Measurements from ENCODE around the gene SENP5.
"Not testable (repeated sequence)": the region's sequence is repeated elsewhere in the genome, so short reads cannot be mapped to it uniquely, and the experiment has no call there.

SENP5 gene

DNA sequence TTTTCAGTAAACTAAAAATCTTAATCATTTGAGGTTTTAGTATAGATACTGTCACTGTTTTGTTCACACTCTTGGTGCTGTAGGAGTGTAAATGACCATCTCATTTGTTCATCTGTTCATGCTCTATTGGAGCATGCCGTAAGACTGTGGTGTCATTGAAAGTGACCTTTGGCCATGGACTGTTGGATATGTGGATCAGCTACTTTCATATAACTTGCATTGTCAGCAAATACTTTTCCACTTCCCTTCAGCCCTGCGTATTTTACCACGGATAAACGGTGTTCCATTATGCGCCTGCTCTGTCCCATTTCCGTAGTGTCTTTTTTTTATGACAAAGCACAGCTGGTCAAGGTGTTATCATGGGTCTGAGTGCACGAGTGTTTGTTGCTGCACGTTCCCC is 32.6 kb upstream of the SENP5 start:
- no peak for ATAC-seq (ENCODE audit: insufficient read depth, low read depth)
- Histone ChIP-seq H2AFZ (ENCODE audit: low read depth, low read length) (no peak overlapping the region), H3K4me3 (ENCODE audit: low read depth in 1 of 2, low read length in 2 of 2) (no peak overlapping the region), H3K4me1 (ENCODE audit: insufficient read depth, low read length) (no peaks in the 10 kb centered on the region), H4K20me1 (ENCODE audit: insufficient read depth, low read length) (no peaks in the 10 kb centered on the region), H3K4me2 (ENCODE audit: insufficient read depth, low read length) (no peak overlapping the region), H3K79me2 (ENCODE audit: insufficient read depth, low read length) (no peaks in the 10 kb centered on the region), H3K27me3 (ENCODE audit: insufficient read depth, low read length, poor library complexity) (no peaks in the 10 kb centered on the region), H3K27ac (ENCODE audit: low read length) (no peak overlapping the region), H3K9ac (ENCODE audit: low read depth, low read length) (no peak overlapping the region), H3K9me3 (ENCODE audit: insufficient read depth, low read length, severe bottlenecking) (no peaks in the 10 kb centered on the region), H3K36me3 (ENCODE audit: insufficient read depth, low read length) (peaks cover 16% of the 10 kb centered on the region; the same call in 1 of the 2 replicates)
- DNase-seq, result no peak
- no peak for TF ChIP-seq EZH2 (IDR thresholded peaks at IDR 0.05; ENCODE audit: borderline replicate concordance, low read depth, low read length, severe bottlenecking)
- TF ChIP-seq, protein P1, sequence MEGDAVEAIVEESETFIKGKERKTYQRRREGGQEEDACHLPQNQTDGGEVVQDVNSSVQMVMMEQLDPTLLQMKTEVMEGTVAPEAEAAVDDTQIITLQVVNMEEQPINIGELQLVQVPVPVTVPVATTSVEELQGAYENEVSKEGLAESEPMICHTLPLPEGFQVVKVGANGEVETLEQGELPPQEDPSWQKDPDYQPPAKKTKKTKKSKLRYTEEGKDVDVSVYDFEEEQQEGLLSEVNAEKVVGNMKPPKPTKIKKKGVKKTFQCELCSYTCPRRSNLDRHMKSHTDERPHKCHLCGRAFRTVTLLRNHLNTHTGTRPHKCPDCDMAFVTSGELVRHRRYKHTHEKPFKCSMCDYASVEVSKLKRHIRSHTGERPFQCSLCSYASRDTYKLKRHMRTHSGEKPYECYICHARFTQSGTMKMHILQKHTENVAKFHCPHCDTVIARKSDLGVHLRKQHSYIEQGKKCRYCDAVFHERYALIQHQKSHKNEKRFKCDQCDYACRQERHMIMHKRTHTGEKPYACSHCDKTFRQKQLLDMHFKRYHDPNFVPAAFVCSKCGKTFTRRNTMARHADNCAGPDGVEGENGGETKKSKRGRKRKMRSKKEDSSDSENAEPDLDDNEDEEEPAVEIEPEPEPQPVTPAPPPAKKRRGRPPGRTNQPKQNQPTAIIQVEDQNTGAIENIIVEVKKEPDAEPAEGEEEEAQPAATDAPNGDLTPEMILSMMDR (IDR thresholded peaks at IDR 0.05; ENCODE audit: borderline replicate concordance, extremely low read depth, low read length, poor library complexity, severe bottlenecking), result no peak

DNA sequence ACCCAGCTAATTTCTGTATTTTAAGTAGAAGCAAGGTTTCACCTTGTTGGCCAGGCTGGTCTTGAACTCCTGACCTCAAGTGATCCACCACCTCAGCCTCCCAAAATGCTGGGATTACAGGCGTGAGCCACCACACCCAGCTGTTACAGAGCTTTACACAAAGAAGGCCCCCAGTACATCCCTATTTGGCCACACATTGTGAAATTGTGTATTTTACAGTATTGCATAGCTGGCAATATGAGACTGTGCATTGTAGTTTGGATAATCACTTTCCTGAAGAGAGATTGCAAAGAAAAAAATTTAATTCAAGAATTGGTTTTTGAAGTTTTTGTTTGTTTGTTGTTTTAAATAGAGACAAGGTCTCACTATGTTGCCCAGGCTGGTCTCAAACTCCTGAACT is 31.1 kb upstream of the SENP5 start:
- not testable (repeated sequence) for H3K4me2 ChIP-seq (ENCODE audit: insufficient read depth, low read length); DNase-seq; ATAC-seq (ENCODE audit: insufficient read depth, low read depth); H3K27me3 ChIP-seq (ENCODE audit: insufficient read depth, low read length, poor library complexity); H4K20me1 ChIP-seq (ENCODE audit: insufficient read depth, low read length); H3K4me3 ChIP-seq (ENCODE audit: low read depth in 1 of 2, low read length in 2 of 2); H2AFZ ChIP-seq (ENCODE audit: low read depth, low read length); H3K9ac ChIP-seq (ENCODE audit: low read depth, low read length); H3K36me3 ChIP-seq (ENCODE audit: insufficient read depth, low read length); H3K79me2 ChIP-seq (ENCODE audit: insufficient read depth, low read length); H3K4me1 ChIP-seq (ENCODE audit: insufficient read depth, low read length); H3K9me3 ChIP-seq (ENCODE audit: insufficient read depth, low read length, severe bottlenecking); H3K27ac ChIP-seq (ENCODE audit: low read length)

DNA sequence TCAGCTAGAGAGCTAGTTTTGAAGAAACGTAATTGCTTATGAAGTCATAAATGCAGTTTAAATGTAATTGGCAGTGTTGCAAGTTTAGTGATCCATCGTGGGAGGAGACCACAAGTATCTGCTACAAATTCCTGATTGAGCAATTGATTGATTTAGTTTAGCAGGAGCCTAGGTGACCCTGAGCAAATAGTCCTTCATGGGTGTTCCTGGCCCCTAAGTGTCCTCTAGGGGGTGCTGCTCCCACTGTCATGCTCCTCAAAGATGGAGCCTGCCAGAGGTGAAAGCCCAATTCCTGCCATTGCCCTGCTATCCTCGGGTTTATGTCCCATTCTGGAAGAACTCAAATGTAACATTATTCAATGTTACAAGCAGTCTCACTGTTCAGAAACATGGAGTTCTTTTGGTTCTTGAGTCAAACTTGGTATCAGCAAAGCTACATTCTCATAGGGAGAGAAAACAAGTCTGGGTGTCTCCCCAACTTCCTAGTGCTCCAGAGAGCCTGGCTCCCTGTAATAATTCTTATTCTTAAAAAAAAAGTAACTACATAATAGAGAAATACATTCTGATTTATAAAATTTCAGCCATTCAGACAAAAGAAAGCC is 29.8 kb upstream of the SENP5 start:
- H3K36me3 ChIP-seq (ENCODE audit: insufficient read depth, low read length), result no peaks in the 10 kb centered on the region
- no peaks in the 10 kb centered on the region for H4K20me1 ChIP-seq (ENCODE audit: insufficient read depth, low read length)
- no peaks in the 10 kb centered on the region for H3K27me3 ChIP-seq (ENCODE audit: insufficient read depth, low read length, poor library complexity)
- TF ChIP-seq, protein P1 (IDR thresholded peaks at IDR 0.05; ENCODE audit: borderline replicate concordance, extremely low read depth, low read length, poor library complexity, severe bottlenecking), result peak; percentile 86
- no peak for TF ChIP-seq EZH2 (IDR thresholded peaks at IDR 0.05; ENCODE audit: borderline replicate concordance, low read depth, low read length, severe bottlenecking)
- no peak overlapping the region for H3K4me2 ChIP-seq (ENCODE audit: insufficient read depth, low read length)
- peak; percentile 64 for DNase-seq
- H3K9ac ChIP-seq (ENCODE audit: low read depth, low read length), result no peak overlapping the region
- no peaks in the 10 kb centered on the region for H3K4me1 ChIP-seq (ENCODE audit: insufficient read depth, low read length)
- H3K4me3 ChIP-seq (ENCODE audit: low read depth in 1 of 2, low read length in 2 of 2), result no peak overlapping the region
- ATAC-seq (ENCODE audit: insufficient read depth, low read depth), result peak; percentile 80
- H2AFZ ChIP-seq (ENCODE audit: low read depth, low read length), result 0 out of 2 replicates have a peak overlapping the region, but pooled peaks have one; percentile 9
- no peaks in the 10 kb centered on the region for H3K79me2 ChIP-seq (ENCODE audit: insufficient read depth, low read length)
- no peaks in the 10 kb centered on the region for H3K9me3 ChIP-seq (ENCODE audit: insufficient read depth, low read length, severe bottlenecking)
- no peak overlapping the region for H3K27ac ChIP-seq (ENCODE audit: low read length)

DNA sequence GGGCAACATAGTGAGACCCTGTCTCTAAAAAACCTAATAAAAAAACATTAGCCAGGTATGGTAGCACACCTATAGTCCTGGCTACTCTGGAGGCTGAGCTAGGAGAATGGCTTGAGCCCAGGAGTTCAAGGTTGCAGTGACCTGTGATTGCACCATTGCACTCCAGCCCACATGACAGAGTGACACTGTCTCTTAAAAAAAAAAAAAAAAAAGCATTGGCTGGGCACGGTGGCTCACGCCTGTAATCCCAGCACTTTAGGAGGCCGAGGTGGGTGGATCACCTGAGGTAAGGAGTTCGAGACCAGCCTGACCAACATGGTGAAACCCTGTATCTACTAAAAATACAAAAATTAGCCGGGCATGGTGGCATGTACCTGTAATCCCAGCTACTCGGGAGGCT is 28.4 kb upstream of the SENP5 start:
- H2AFZ ChIP-seq (ENCODE audit: low read depth, low read length); H3K79me2 ChIP-seq (ENCODE audit: insufficient read depth, low read length); H3K4me1 ChIP-seq (ENCODE audit: insufficient read depth, low read length); H3K4me2 ChIP-seq (ENCODE audit: insufficient read depth, low read length); H3K9me3 ChIP-seq (ENCODE audit: insufficient read depth, low read length, severe bottlenecking); ATAC-seq (ENCODE audit: insufficient read depth, low read depth); H3K36me3 ChIP-seq (ENCODE audit: insufficient read depth, low read length); H3K27ac ChIP-seq (ENCODE audit: low read length); H3K9ac ChIP-seq (ENCODE audit: low read depth, low read length); H3K4me3 ChIP-seq (ENCODE audit: low read depth in 1 of 2, low read length in 2 of 2); H4K20me1 ChIP-seq (ENCODE audit: insufficient read depth, low read length); H3K27me3 ChIP-seq (ENCODE audit: insufficient read depth, low read length, poor library complexity); DNase-seq: not testable (repeated sequence)

Data from DND-41 (cell line).